Neural progenitor cell (in vitro differentiated cells): ENCODE measurements around the gene TNIK.

ENCODE experiments used
- EZH2 ChIP-seq: fragments of 200-600 bp; sonication (generic); IDR thresholded peaks from 2 replicates; pipeline ENCODE4 v1.6.1; 2017; ENCODE audit warnings: antibody characterized with exemption, mild to moderate bottlenecking, moderate library complexity
- EZH2phosphoT487 ChIP-seq: fragments of 200-600 bp; sonication (generic); IDR thresholded peaks from 2 replicates; pipeline ENCODE4 v1.6.1; 2017; ENCODE audit warnings: antibody characterized with exemption
- TF ChIP-seq, protein P1 (sequence below): fragments of 200-600 bp; sonication (generic); IDR thresholded peaks from 2 replicates; pipeline ENCODE4 v1.5.1; 2017; ENCODE audit warnings: antibody characterized with exemption, mild to moderate bottlenecking

DNA sequence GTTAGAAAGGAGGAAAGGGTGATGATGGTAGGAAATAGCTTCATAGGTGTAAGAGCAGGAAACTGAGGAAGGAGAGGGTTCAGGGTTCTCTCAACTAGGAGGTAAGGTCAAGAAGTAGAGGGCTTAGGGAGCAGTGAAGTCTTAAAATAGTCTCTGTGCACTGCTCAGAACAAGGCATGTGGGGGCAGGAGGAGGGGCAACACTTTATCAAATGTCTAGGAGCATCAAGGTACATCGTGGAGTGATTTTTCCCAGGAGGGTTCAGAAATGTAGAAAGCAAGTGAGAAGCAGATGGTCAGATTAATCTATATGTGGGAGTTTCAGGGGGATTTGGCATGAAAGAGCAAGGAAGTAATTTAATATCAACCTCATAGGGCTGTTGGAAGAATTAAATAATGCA lies 58.8 kb downstream of the TNIK start:
- TF ChIP-seq, protein P1, sequence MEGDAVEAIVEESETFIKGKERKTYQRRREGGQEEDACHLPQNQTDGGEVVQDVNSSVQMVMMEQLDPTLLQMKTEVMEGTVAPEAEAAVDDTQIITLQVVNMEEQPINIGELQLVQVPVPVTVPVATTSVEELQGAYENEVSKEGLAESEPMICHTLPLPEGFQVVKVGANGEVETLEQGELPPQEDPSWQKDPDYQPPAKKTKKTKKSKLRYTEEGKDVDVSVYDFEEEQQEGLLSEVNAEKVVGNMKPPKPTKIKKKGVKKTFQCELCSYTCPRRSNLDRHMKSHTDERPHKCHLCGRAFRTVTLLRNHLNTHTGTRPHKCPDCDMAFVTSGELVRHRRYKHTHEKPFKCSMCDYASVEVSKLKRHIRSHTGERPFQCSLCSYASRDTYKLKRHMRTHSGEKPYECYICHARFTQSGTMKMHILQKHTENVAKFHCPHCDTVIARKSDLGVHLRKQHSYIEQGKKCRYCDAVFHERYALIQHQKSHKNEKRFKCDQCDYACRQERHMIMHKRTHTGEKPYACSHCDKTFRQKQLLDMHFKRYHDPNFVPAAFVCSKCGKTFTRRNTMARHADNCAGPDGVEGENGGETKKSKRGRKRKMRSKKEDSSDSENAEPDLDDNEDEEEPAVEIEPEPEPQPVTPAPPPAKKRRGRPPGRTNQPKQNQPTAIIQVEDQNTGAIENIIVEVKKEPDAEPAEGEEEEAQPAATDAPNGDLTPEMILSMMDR, result no peak
- TF ChIP-seq EZH2phosphoT487 (no peak), EZH2 (no peak)
